Endometrial microvascular endothelial cells (primary cell): ENCODE measurements around the gene CRYBA1. TPM values are rescaled to one million over a fixed set of nuclear protein-coding genes. Genes with fewer than 3 reads are reported as not detected.
"Not testable (repeated sequence)": the region's sequence is repeated elsewhere in the genome, so short reads cannot be mapped to it uniquely, and the experiment has no call there.

Experiments used
- in situ Hi-C: cut with HindIII; loops from 2 replicates; pipeline ENCODE4 v1.10.0; 2017; ENCODE audit warnings: low sequenced_read_pairs, low pct_unique_long_range_greater_than_20kb; ENCODE audit errors: inconsistent ontology term
- total RNA-seq: library from RNA; depleted of rRNA; stranded (reverse); fragments of >200 nt; gene quantifications from one replicate; pipeline ENCODE4 v1.2.3, GENCODE V29; 2015; ENCODE audit errors: inconsistent ontology term

The CRYBA1 gene
- total RNA-seq, 1 donor from 2014 or later = not detected

- in situ Hi-C loops = not testable (repeated sequence)
Observed at GRCh38 chr17:29234972-29235371, 11.7 kb upstream of the CRYBA1 start.

DNA sequence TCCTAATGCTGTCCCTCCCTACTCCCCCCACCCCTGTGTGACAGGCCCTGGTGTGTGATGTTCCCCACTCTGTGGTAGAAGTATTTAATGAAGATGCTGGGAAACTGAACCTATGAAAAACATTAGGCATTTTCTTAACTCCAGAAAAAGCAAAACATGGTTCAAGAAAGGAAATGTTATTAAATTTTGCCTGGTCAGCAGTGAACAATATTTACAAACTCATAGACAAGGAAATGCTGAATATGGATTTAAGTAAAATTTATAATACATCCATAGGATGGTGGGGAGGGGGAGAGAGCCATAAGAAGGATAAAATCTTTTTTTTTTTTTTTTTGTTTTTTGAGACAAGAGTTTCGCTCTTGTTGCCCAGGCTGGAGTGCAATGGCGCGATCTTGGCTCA lies 10.8 kb upstream of the CRYBA1 start:
- in situ Hi-C loops = no loop called here

DNA sequence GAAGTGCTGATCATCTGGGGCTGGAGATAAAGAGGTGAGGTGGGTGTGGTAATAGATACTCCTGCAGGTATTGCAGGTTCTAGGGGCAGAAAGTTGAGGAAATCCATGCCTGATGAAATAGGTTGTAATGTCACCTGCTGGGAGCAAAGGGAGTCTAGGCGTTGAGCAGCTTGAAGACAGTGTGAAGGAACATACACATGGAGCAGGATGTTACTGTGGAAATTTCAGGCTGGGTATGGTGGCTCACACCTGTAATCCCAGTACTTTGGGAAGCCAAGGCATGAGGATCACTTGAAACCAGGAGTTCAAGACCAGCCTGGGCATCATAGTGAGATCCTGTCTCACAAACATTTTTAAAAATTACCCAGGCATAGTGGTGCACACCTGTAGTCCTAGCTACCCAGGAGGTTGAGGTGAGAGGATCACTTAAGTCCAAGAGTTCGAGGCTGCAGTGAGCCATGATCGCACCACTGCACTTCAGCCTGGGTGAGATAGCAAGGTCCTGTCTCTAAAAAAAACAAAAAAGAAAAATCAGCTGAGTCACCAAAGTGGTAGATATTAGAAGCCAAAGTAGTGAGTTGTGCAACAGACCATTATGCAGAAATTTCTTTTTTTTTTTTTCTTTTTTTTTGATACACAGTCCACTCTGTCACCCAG lies 9.1 kb upstream of the CRYBA1 start:
- in situ Hi-C loops = no loop called here

- in situ Hi-C loops = no loop called here
Observed at GRCh38 chr17:29238133-29238850, 8.4 kb upstream of the CRYBA1 start.

- in situ Hi-C loops = no loop called here
Observed at GRCh38 chr17:29240477-29240876, 6.2 kb upstream of the CRYBA1 start.

- in situ Hi-C loops = no loop called here
Observed at GRCh38 chr17:29240968-29241963, 5.4 kb upstream of the CRYBA1 start.

GRCh38 chr17:29242051-29242450 lies 4.6 kb upstream of the CRYBA1 start:
- in situ Hi-C loops = no loop called here

DNA sequence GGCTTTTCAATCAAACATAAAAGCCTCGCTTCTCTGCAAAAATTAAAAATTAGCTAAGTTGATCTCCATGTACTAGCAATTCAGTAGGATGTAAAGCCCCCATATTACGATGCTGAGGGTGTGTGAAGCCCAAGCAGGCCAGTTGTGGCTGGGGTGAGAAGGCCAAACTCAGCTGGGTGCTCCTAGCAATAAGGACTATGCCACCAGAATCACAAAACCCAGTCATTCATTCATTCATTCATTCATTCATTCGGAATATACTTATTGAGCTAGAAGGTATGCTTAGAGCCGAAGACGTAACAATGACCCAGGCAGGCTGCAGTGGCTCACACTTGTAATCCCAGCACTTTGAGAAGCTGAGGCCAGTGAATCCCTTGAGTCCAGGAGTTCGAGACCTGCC lies 3.9 kb upstream of the CRYBA1 start:
- in situ Hi-C loops = no loop called here

DNA sequence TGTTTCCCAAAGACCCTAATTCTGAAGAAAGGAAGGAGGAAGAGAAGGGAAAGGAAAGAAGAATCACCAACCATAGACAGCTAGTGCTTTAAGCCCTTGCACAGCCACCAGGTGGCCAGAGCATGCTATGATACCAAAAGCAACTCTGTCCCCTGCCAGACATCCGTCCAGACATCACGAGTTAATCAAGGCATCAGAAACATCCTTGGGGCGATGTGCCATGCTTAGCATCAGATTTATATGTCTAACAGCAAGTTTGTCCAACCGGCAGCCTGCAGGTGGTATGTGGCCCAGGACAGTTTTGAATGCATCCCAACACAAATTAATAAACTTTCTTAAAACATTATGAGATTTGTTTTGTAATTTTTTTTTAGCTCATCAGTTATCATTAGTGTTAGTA lies 2.9 kb upstream of the CRYBA1 start:
- in situ Hi-C loops = no loop called here

DNA sequence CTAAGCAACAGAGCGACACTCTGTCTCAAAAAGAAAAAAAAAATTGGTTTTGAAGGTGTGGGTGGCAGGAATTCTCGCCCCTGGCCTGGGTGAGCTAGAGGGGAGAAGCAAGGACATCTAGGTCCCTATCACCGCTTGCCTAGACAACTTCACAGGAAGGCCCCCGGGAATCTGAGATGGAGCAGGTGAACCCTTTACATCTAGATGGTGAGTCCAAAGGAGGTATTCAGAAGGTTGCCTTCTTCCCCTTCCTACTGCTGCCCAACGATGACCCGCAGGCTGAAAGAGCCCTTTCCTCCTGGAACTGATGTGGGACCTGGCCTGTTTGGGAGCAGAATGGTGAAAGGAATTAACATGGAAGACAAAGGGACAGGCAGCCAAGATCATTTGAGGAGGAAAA lies 1.3 kb upstream of the CRYBA1 start:
- in situ Hi-C loops = no loop called here

GRCh38 chr17:29247219-29247618 lies 560 bp downstream of the CRYBA1 start:
- in situ Hi-C loops = no loop called here

GRCh38 chr17:29248845-29249244 lies 2.2 kb downstream of the CRYBA1 start:
- in situ Hi-C loops = no loop called here

GRCh38 chr17:29250666-29251065 lies 4.0 kb downstream of the CRYBA1 start:
- in situ Hi-C loops = no loop called here

GRCh38 chr17:29251184-29251583 lies 4.5 kb downstream of the CRYBA1 start:
- in situ Hi-C loops = no loop called here

DNA sequence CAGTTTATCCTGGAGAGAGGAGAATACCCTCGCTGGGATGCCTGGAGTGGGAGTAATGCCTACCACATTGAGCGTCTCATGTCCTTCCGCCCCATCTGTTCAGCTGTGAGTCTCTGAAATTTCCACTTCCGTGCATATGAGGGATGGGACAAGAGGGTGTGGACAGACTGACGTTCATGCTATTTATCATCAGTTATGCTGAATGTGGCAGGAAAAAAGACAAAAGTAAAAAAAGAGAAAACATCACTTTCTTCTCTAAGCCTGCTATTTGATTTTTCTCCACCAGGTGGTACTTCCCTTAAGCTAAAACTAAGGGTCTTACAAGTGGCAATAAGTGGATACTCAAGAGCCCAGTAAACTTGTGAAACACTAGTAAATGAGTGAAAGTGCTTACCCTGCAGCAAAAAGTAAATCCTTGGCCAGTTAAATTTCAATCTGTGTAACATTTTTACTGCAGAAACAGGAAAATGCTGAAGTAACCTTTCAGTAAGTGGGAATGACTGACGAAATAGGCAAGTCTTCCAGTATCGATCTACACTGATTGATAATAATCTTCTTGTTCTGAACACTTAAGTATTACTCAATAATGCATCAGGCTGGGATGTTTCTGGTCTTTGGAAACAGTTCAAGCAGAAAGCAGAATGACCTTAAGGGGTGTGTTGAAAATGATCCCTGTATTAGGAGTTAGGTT lies 5.6 kb downstream of the CRYBA1 start:
- in situ Hi-C loops = no loop called here

GRCh38 chr17:29253037-29253436 lies 6.4 kb downstream of the CRYBA1 start:
- in situ Hi-C loops = no loop called here

GRCh38 chr17:29255926-29256522 lies 9.4 kb downstream of the CRYBA1 start:
- in situ Hi-C loops = no loop called here

DNA sequence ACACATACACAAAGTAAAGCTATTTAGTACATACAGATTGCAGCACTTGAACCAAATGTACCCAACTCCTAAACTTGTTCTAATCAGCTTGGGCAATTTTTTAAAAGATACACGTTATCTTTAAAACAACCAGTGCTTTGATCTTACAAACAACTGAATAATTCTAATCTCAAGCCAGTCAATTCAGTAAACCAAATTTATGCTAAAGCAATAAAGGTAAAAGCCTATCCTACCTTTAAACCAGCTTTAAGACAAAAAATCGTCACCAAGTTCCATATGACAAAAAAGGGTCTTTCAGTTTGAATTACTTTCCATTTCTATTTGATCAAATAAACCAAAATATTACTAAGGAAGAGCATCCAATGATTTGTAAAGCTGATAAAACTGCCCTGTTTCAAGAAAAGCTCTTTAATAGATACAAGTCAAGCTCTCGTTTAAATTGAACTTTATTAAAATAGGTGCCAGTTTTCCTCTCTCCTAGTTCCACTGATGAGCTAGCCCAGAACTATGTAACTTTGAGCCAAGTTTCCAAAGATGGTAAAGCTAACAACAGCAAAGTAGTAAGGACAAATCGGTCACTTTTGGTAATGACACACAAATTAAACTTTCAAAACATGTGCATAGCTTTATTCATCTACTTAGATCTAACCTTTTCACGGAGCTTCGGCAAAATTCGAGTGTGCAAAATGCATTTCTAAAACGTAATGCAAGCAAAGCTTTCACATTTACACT lies 10.2 kb downstream of the CRYBA1 start:
- in situ Hi-C loops = no loop called here
